A549 (cell line): Measurements from ENCODE around the gene CDH5. TPM values are rescaled to one million over a fixed set of nuclear protein-coding genes. Genes with fewer than 3 reads are reported as not detected.

Experiments
- ATAC-seq, 2 experiments: fragments of 200-7000 bp in 1 of 2; fragments of >200 bp in 1 of 2; cut with Nextera tagmentation in 1 of 2; cut with Tn5 transposase in 1 of 2; 3 replicates each; pipeline versions ENCODE4 v1.8.0 to v1.9.1; 2018 to 2020; ENCODE audit warnings: mild to moderate bottlenecking in 1 of 2, moderate library complexity in 1 of 2
- CTCF ChIA-PET: fragments of 300-600 bp; sonication (Branson Sonifier 250); formaldehyde crosslinking; extraction: SDS; loops from one replicate; lab custom pipeline; 2021; ENCODE audit warnings: antibody characterized with exemption, inconsistent platforms; lab: Yijun Ruan, JAX
- POLR2A ChIA-PET: fragments of 350-600 bp; formaldehyde crosslinking; extraction: SDS; loops from one replicate; lab custom pipeline; 2021; ENCODE audit warnings: antibody characterized with exemption, inconsistent platforms; lab: Yijun Ruan, JAX
- DNase-seq, 2 experiments: peaks; one replicate each; pipeline versions ENCODE4 v3.0.0 to v3.0.0-alpha.2; 2011 to 2016; ENCODE audit warnings: low read depth in 1 of 2, low spot score in 1 of 2
- FAIRE-seq: peaks from 2 replicates; lab custom pipeline; 2011; peaks lifted over from hg19 to GRCh38; lab: Jason Lieb, UNC
- H3K27ac ChIP-seq, 2 experiments: fragments of >200 bp; sonication (Bioruptor Twin); formaldehyde crosslinking; 3 replicates each; pipeline ENCODE4 v1.5.1; 2016 to 2017
- H3K4me1 ChIP-seq: fragments of >200 bp; sonication (Bioruptor Twin); formaldehyde crosslinking; 3 replicates; pipeline ENCODE4 v1.6.1; 2016
- H3K4me2 ChIP-seq: fragments of >200 bp; sonication (Bioruptor Twin); formaldehyde crosslinking; 3 replicates; pipeline ENCODE4 v1.6.1; 2016
- H3K4me3 ChIP-seq: fragments of >200 bp; sonication (Bioruptor Twin); formaldehyde crosslinking; 3 replicates; pipeline ENCODE4 v1.5.1; 2016
- H3K9me3 ChIP-seq: fragments of >200 bp; sonication (Bioruptor Twin); formaldehyde crosslinking; 3 replicates; pipeline ENCODE4 v1.6.1; 2016
- ATOH8 ChIP-seq: fragments of 250-450 bp; sonication (Bioruptor Pico); IDR thresholded peaks from 2 replicates; pipeline ENCODE4 v1.5.0; 2020; ENCODE audit warnings: low read depth, mild to moderate bottlenecking, moderate library complexity
- BHLHE40 ChIP-seq: IDR thresholded peaks from 2 replicates; pipeline ENCODE4 v1.6.1; 2012; ENCODE audit warnings: low read depth, low read length, inconsistent platforms
- CBX8 ChIP-seq: fragments of 200-600 bp; sonication (generic); IDR thresholded peaks from 2 replicates; pipeline ENCODE4 v1.6.1; 2016
- CEBPB ChIP-seq, 2 experiments: fragments of >200 bp in 1 of 2; sonication (Bioruptor Twin) in 1 of 2; formaldehyde crosslinking in 1 of 2; IDR thresholded peaks; 2 replicates each; pipeline ENCODE4 v1.6.1; 2012 to 2016
- CTCF ChIP-seq: fragments of >200 bp; sonication (Bioruptor Twin); formaldehyde crosslinking; IDR thresholded peaks from 3 replicates; pipeline ENCODE4 v1.5.1; 2016
- EHMT2 ChIP-seq: fragments of 200-600 bp; sonication (generic); IDR thresholded peaks from 2 replicates; pipeline ENCODE4 v1.6.1; 2016; ENCODE audit warnings: antibody characterized with exemption, low read depth, mild to moderate bottlenecking, moderate library complexity
- EP300 ChIP-seq, 2 experiments: fragments of >200 bp; sonication (Bioruptor Twin); formaldehyde crosslinking; IDR thresholded peaks; 2 replicates in 1 of 2; 3 replicates in 1 of 2; pipeline ENCODE4 v1.6.1; 2016 to 2017
- ESRRA ChIP-seq: fragments of 150-350 bp; IDR thresholded peaks from 2 replicates; pipeline ENCODE4 v1.6.1; 2014; ENCODE audit warnings: mild to moderate bottlenecking, low read length, borderline replicate concordance
- FOXS1 ChIP-seq: fragments of 250-450 bp; sonication (Bioruptor Pico); IDR thresholded peaks from 2 replicates; pipeline ENCODE4 v1.5.0; 2020; ENCODE audit warnings: mild to moderate bottlenecking, moderate library complexity
- HES2 ChIP-seq: fragments of >200 bp; sonication (Bioruptor Twin); formaldehyde crosslinking; IDR thresholded peaks from 2 replicates; pipeline ENCODE4 v1.6.1; 2016
- HEYL ChIP-seq: fragments of 250-450 bp; sonication (Bioruptor Pico); IDR thresholded peaks from 2 replicates; pipeline ENCODE4 v1.8.0; 2021; ENCODE audit warnings: mild to moderate bottlenecking, moderate library complexity
- HOXA7 ChIP-seq: fragments of 250-450 bp; sonication (Bioruptor Pico); IDR thresholded peaks from 2 replicates; pipeline ENCODE4 v1.5.0; 2020; ENCODE audit warnings: mild to moderate bottlenecking, moderate library complexity
- HOXB5 ChIP-seq: fragments of 250-450 bp; sonication (Bioruptor Pico); IDR thresholded peaks from 2 replicates; pipeline ENCODE4 v1.5.0; 2020; ENCODE audit warnings: mild to moderate bottlenecking, moderate library complexity
- KDM5A ChIP-seq: fragments of 200-600 bp; sonication (generic); IDR thresholded peaks from 2 replicates; pipeline ENCODE4 v1.6.1; 2016; ENCODE audit warnings: antibody characterized with exemption, mild to moderate bottlenecking
- MAX ChIP-seq: IDR thresholded peaks from 2 replicates; pipeline ENCODE4 v1.6.1; 2012
- MAZ ChIP-seq: fragments of 150-350 bp; IDR thresholded peaks from 2 replicates; pipeline ENCODE4 v1.6.1; 2014; ENCODE audit warnings: antibody characterized with exemption, low read depth, low read length, borderline replicate concordance
- MYC ChIP-seq: IDR thresholded peaks from 2 replicates; pipeline ENCODE4 v1.6.1; 2012; ENCODE audit warnings: mild to moderate bottlenecking, inconsistent platforms, low read length, improper control_type of control experiment, borderline replicate concordance
- NFE2L2 ChIP-seq: fragments of 150-350 bp; conservative IDR thresholded peaks from 2 replicates; pipeline ENCODE4 v1.6.1; 2014; ENCODE audit warnings: low read length
- NR3C1 ChIP-seq: fragments of >200 bp; sonication (Bioruptor Twin); formaldehyde crosslinking; IDR thresholded peaks from 3 replicates; pipeline ENCODE4 v1.6.1; 2017
- RAD21 ChIP-seq, 2 experiments: fragments of >200 bp in 1 of 2; sonication (Bioruptor Twin) in 1 of 2; formaldehyde crosslinking in 1 of 2; IDR thresholded peaks in 1 of 2; conservative IDR thresholded peaks in 1 of 2; 2 replicates in 1 of 2; 3 replicates in 1 of 2; pipeline ENCODE4 v1.6.1; 2012 to 2018; ENCODE audit warnings: inconsistent platforms in 1 of 2
- RARB ChIP-seq: fragments of 250-450 bp; sonication (Bioruptor Pico); IDR thresholded peaks from 2 replicates; pipeline ENCODE4 v1.8.0; 2021; ENCODE audit warnings: mild to moderate bottlenecking, moderate library complexity
- RCOR1 ChIP-seq: fragments of 150-350 bp; IDR thresholded peaks from 2 replicates; pipeline ENCODE4 v1.6.1; 2014; ENCODE audit warnings: antibody characterized with exemption, low read length, low read depth
- RFX5 ChIP-seq: fragments of 450-650 bp; IDR thresholded peaks from 2 replicates; pipeline ENCODE4 v1.7.1; 2014; ENCODE audit warnings: antibody characterized with exemption, mild to moderate bottlenecking, moderate library complexity
- RNF2 ChIP-seq: fragments of 200-600 bp; sonication (generic); IDR thresholded peaks from 2 replicates; pipeline ENCODE4 v1.6.1; 2016; ENCODE audit warnings: low read depth, mild to moderate bottlenecking, antibody characterized with exemption, moderate library complexity, borderline replicate concordance
- TFCP2L1 ChIP-seq: fragments of 250-450 bp; sonication (Bioruptor Pico); IDR thresholded peaks from 2 replicates; pipeline ENCODE4 v1.5.0; 2021; ENCODE audit warnings: mild to moderate bottlenecking
- TP53 ChIP-seq: fragments of 250-450 bp; sonication (Bioruptor Pico); IDR thresholded peaks from 2 replicates; pipeline ENCODE4 v1.5.0; 2021; ENCODE audit warnings: mild to moderate bottlenecking, moderate library complexity
- USF2 ChIP-seq: fragments of 450-650 bp; IDR thresholded peaks from 2 replicates; pipeline ENCODE4 v1.6.1; 2014; ENCODE audit warnings: antibody characterized with exemption
- WGBS: methylation state at CpG from one replicate; pipeline ENCODE4 v1.1.6; 2017; ENCODE audit errors: missing lambda C conversion rate; 5-methylcytosine and 5-hydroxymethylcytosine counted together
- polyA plus RNA-seq, 4 experiments: library from polyadenylated mRNA; depleted of rRNA in 3 of 4; stranded (reverse); fragments of >200 nt; fragmentation: RNase III in 1 of 4; extraction: RNeasy Plus Mini Kit Qiagen cat#74134 plus additional on column Dnase treatment in 1 of 4; gene quantifications; 2 replicates in 3 of 4; 3 replicates in 1 of 4; pipeline ENCODE4 v1.2.3, GENCODE V29; 2011 to 2017

Gene CDH5
- polyA plus RNA-seq, 2 of the 4 experiments (the other 2 are of a cell fraction) = 0.01 TPM; not detected in 1

DNA sequence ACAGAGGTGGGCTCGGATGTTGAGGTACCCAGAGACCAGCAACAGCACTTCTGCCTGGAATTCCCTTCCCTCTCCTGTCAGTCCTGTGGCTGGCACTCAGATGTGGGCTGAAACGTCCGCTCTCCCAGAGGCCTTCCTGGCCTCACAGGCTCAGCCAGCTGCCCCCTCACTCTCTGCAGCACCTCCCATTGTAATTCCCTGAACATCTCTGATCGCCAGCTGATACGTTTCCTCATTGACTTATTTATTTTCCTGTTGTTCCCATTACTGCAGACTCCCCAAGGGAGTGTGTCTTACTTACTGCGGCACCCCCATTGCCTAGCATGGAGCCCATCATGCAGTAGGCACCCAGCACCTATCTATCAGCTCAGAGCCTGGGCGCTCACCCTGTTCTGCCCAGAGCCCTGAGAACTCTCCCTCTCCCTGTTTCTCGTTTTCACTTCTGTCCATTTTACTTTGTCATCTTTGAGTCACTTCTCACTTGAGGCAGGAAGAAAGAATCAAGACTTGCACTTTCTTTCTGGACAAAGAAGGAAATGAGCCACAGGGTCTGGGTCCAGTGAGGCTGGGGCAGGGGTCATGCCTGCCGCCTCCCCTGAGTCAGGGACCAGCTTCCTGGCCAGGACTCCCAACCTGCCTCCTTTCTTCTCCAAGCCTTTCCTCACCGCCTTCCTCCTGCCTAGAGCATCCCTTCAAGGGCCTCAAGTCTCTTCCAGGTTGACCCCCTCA, 10.2 kb downstream of the CDH5 start (continued):
- TF ChIP-seq MAX (no peak), RARB (no peak), HES2 (no peak)

GRCh38 chr16:66377324-66377723, 10.8 kb downstream of the CDH5 start:
- WGBS = 90% methylated on average over 3 of the region's 3 CpGs
- FAIRE-seq = no peak

GRCh38 chr16:66378741-66379570, 12.5 kb downstream of the CDH5 start:
- H3K4me1 ChIP-seq = peaks cover 25% of the 10 kb centered on the region
- no peak for ATAC-seq
- 64% methylated on average over 18 of the region's 18 CpGs for WGBS
- ChIA-PET CTCF (no interaction called here), POLR2A (no interaction called here)
- H3K27ac ChIP-seq = no peak overlapping the region
- H3K9me3 ChIP-seq = no peaks in the 10 kb centered on the region
- H3K4me2 ChIP-seq = no peak overlapping the region
- TF ChIP-seq BHLHE40 = no peak
- no peak for TF ChIP-seq ESRRA
- TF ChIP-seq HEYL (CRISPR knock-in tag) = no peak
- TF ChIP-seq RAD21 (conservative IDR thresholded peaks at IDR 0.05 in 1 of 2, IDR thresholded peaks at IDR 0.05 in 1 of 2) = no peak
- TF ChIP-seq TFCP2L1 (CRISPR knock-in tag) = no peak
- no peak for TF ChIP-seq RNF2
- TF ChIP-seq CBX8 = no peak
- no peak for TF ChIP-seq HOXA7
- no peak for TF ChIP-seq CEBPB (IDR thresholded peaks at IDR 0.05)
- H3K4me3 ChIP-seq = no peak overlapping the region
- no peak for FAIRE-seq
- peak in 1 of 2 experiments; percentile 19 for DNase-seq

More at GRCh38 chr16:66377324-66377723, 10.8 kb downstream of the CDH5 start:
- Histone ChIP-seq H3K27ac (no peak overlapping the region), H3K4me3 (no peak overlapping the region), H3K4me2 (no peak overlapping the region), H3K9me3 (no peaks in the 10 kb centered on the region), H3K4me1 (peaks cover 12% of the 10 kb centered on the region)
- POLR2A ChIA-PET = no interaction called here
- CTCF ChIA-PET = interaction anchor here (2.6 kb wide), 1 partner anchor 20 kb away, joined by 17 read pairs; no protein-coding TSS in a partner anchor
- DNase-seq (no peak), ATAC-seq (no peak; a peak in 1 of 6 replicates)
- TF ChIP-seq RNF2 (no peak), MYC (no peak)

DNA sequence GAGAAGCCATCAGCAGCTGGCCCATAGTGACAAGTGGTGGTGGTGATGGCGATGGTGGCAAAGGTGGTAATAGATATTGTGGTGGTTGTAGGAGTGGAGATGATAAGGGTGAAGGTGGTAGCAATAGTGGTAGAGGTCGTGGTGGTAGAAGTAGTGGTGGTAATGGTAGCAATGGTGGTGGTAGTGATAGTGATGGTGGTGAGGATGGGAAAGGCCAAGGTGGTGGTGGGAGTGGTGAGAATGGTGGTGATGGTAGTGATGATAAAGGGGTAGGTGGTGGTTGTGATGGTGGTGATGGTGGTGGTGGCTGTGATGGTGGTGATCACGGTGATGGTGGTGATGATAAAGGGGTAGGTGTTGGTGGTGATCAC, 13.1 kb downstream of the CDH5 start:
- ChIA-PET POLR2A (no interaction called here), CTCF (no interaction called here)
- Histone ChIP-seq H3K27ac (no peak overlapping the region), H3K4me2 (no peak overlapping the region), H3K4me3 (no peak overlapping the region), H3K9me3 (no peaks in the 10 kb centered on the region), H3K4me1 (peaks cover 25% of the 10 kb centered on the region)
- DNase-seq (no peak), FAIRE-seq (no peak), ATAC-seq (no peak)
- 56% methylated on average over 3 of the region's 3 CpGs for WGBS
- TF ChIP-seq USF2 (no peak), HOXB5 (CRISPR knock-in tag) (no peak), CTCF (no peak), EHMT2 (no peak), ATOH8 (CRISPR knock-in tag) (no peak), ESRRA (no peak), RCOR1 (no peak), EP300 (IDR thresholded peaks at IDR 0.05) (no peak), KDM5A (no peak), HEYL (CRISPR knock-in tag) (no peak), NR3C1 (no peak), NFE2L2 (no peak), FOXS1 (no peak), MAZ (no peak), CBX8 (no peak), TP53 (CRISPR knock-in tag) (no peak), RFX5 (no peak)
